Osteoblast (primary cell): ENCODE data around the gene MYLK. TPM values are rescaled to one million over a fixed set of nuclear protein-coding genes. Genes with fewer than 3 reads are reported as not detected.
A peak's percentile ranks its signal among the peaks of the same experiment; 100 is the strongest.

Experiments used
- DNase-seq: peaks from one replicate; pipeline ENCODE4 v3.0.0; 2011; ENCODE audit warnings: low spot score, mixed read lengths; ENCODE audit not compliant: insufficient read length; ENCODE audit errors: missing footprints
- H2AFZ ChIP-seq: 2 replicates; pipeline ENCODE4 v1.6.0; 2011; ENCODE audit warnings: mild to moderate bottlenecking, low read length
- H3K27ac ChIP-seq: 2 replicates; pipeline ENCODE4 v1.5.1; 2011; ENCODE audit warnings: mild to moderate bottlenecking, low read depth, low read length, moderate library complexity
- H3K27me3 ChIP-seq: 2 replicates; pipeline ENCODE4 v1.6.0; 2012; ENCODE audit warnings: mild to moderate bottlenecking, control low read depth, inconsistent platforms, low read length, moderate library complexity; ENCODE audit not compliant: insufficient read depth
- H3K36me3 ChIP-seq: 2 replicates; pipeline ENCODE4 v1.5.1; 2011; ENCODE audit warnings: mild to moderate bottlenecking, low read length, control low read depth, moderate library complexity; ENCODE audit not compliant: insufficient read depth
- H3K4me1 ChIP-seq: 2 replicates; pipeline ENCODE4 v1.5.1; 2011; ENCODE audit warnings: mild to moderate bottlenecking, low read length, control low read depth, moderate library complexity; ENCODE audit not compliant: insufficient read depth
- H3K4me2 ChIP-seq: 2 replicates; pipeline ENCODE4 v1.6.0; 2011; ENCODE audit warnings: mild to moderate bottlenecking, low read length; ENCODE audit not compliant: insufficient read depth
- H3K4me3 ChIP-seq: fragments of 200-600 bp; sonication (generic); 3 replicates; pipeline ENCODE4 v1.5.1; 2012; ENCODE audit warnings: mild to moderate bottlenecking, low read length, inconsistent platforms; ENCODE audit not compliant: insufficient read depth
- H3K79me2 ChIP-seq: 2 replicates; pipeline ENCODE4 v1.6.0; 2012; ENCODE audit warnings: mild to moderate bottlenecking, low read length, control low read depth, inconsistent platforms; ENCODE audit not compliant: insufficient read depth
- H3K9me3 ChIP-seq: 2 replicates; pipeline ENCODE4 v1.5.1; 2011; ENCODE audit warnings: low read depth, low read length, control low read depth
- H4K20me1 ChIP-seq: 2 replicates; pipeline ENCODE4 v1.6.0; 2012; ENCODE audit warnings: mild to moderate bottlenecking, low read length, control low read depth; ENCODE audit not compliant: insufficient read depth
- CTCF ChIP-seq: IDR thresholded peaks from 2 replicates; pipeline ENCODE4 v1.5.1; 2011; ENCODE audit warnings: mild to moderate bottlenecking, low read depth, low read length, moderate library complexity; ENCODE audit errors: extremely low read depth
- total RNA-seq: library from RNA; depleted of rRNA; stranded (reverse); fragments of >200 nt; gene quantifications from 2 replicates; pipeline ENCODE4 v1.2.3, GENCODE V29; 2012

MYLK gene
- total RNA-seq, 1 donor: 268 TPM

DNA sequence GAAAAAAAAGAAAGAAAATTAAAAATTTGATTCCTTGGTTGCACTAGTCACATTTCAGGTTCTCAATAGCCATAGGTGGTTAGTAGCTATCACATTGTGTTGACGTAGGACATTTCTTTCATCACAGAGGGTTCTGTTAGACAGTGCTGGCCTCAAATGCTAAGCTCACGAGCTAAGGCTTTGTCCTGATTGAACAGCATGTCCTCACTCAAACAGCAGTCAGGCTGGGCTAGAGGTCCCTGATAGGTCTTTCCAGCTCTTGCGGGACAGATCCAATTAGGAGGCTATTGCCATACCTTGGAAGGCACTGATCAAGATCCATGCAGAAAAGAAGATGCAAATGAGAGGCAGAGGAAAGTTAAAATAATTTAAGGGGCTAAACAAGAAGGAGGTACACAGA lies 213.4 kb downstream of the MYLK start:
- no peak for TF ChIP-seq CTCF
- Histone ChIP-seq H3K4me1 (peaks cover 11% of the 10 kb centered on the region), H3K36me3 (peaks cover 53% of the 10 kb centered on the region), H3K27me3 (no peaks in the 10 kb centered on the region), H2AFZ (no peak overlapping the region), H3K4me3 (no peak overlapping the region), H4K20me1 (no peaks in the 10 kb centered on the region), H3K4me2 (no peak overlapping the region), H3K27ac (no peak overlapping the region), H3K9me3 (no peaks in the 10 kb centered on the region), H3K79me2 (no peaks in the 10 kb centered on the region)
- DNase-seq: no peak

GRCh38 chr3:123668906-123669305 lies 215.2 kb downstream of the MYLK start:
- Histone ChIP-seq H3K79me2 (no peaks in the 10 kb centered on the region), H3K4me3 (no peak overlapping the region), H3K9me3 (no peaks in the 10 kb centered on the region), H4K20me1 (no peaks in the 10 kb centered on the region), H3K27ac (no peak overlapping the region), H3K36me3 (peaks cover 58% of the 10 kb centered on the region), H3K27me3 (no peaks in the 10 kb centered on the region), H3K4me1 (peaks cover 17% of the 10 kb centered on the region), H3K4me2 (no peak overlapping the region), H2AFZ (no peak overlapping the region)
- no peak for TF ChIP-seq CTCF
- DNase-seq: no peak

GRCh38 chr3:123667784-123668183 lies 216.3 kb downstream of the MYLK start:
- H4K20me1 ChIP-seq: no peaks in the 10 kb centered on the region
- H3K27ac ChIP-seq: peak overlapping the region; percentile 20
- no peak overlapping the region for H3K4me3 ChIP-seq
- no peak for TF ChIP-seq CTCF
- H3K79me2 ChIP-seq: no peaks in the 10 kb centered on the region
- H3K4me1 ChIP-seq: peaks cover 17% of the 10 kb centered on the region
- H3K4me2 ChIP-seq: no peak overlapping the region
- DNase-seq: no peak
- H3K36me3 ChIP-seq: peaks cover 65% of the 10 kb centered on the region
- no peaks in the 10 kb centered on the region for H3K27me3 ChIP-seq
- no peak overlapping the region for H2AFZ ChIP-seq
- H3K9me3 ChIP-seq: no peaks in the 10 kb centered on the region

GRCh38 chr3:123664753-123665152 lies 219.4 kb downstream of the MYLK start:
- no peak for TF ChIP-seq CTCF
- Histone ChIP-seq H3K9me3 (no peaks in the 10 kb centered on the region), H3K27me3 (no peaks in the 10 kb centered on the region), H4K20me1 (no peaks in the 10 kb centered on the region), H3K4me2 (no peak overlapping the region), H3K4me3 (no peak overlapping the region), H3K4me1 (peaks cover 40% of the 10 kb centered on the region), H3K79me2 (no peaks in the 10 kb centered on the region), H3K27ac (peak overlapping the region; percentile 0), H2AFZ (no peak overlapping the region), H3K36me3 (peaks cover 72% of the 10 kb centered on the region)
- no peak for DNase-seq
